ENCODE results near the gene CRHR2. TPM values are rescaled to one million over a fixed set of nuclear protein-coding genes. Genes with fewer than 3 reads are reported as not detected.

Gene CRHR2
- total and polyA plus RNA-seq, 12 donors = under 0.01 to 0.03 TPM; not detected in 10

DNA sequence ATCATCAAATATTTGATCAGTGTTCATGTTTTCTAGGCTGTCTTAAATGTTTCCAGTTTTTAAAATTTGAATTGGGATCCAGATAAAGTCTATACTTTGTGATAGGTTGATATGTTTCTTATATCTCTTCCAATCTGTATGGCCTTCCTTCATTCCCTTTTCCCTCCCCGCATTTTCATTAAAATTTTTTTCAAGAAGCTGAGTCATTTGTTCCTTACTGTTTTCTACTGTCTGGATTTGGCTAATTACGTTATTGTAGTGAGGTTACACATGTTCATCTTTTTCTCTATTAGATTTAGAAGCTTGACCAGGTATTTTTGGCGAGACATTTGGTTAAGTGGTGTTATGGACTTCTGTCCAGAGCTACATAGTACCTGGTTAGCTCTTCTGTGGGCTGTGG is 76.4 kb downstream of the CRHR2 start:
- Histone ChIP-seq H3K9me3 (replicated peaks in 1 of 3) (no peaks in the 10 kb centered on the region), H3K27ac (no peak overlapping the region), H3K27me3 (no peaks in the 10 kb centered on the region), H3K4me3 (no peak overlapping the region), H3K4me1 (replicated peaks in 1 of 2) (no peaks in the 10 kb centered on the region), H3K36me3 (replicated peaks in 1 of 2) (peaks cover 0 to 77% of the 10 kb centered on the region in 2 donors)
- intact Hi-C loops (cut with DNase I) = no loop called here
- 79 to 96% (median 91%) methylated on average over 3 of the region's 3 CpGs for WGBS, 4 donors
- no peak for DNase-seq
- TF ChIP-seq, protein P1, sequence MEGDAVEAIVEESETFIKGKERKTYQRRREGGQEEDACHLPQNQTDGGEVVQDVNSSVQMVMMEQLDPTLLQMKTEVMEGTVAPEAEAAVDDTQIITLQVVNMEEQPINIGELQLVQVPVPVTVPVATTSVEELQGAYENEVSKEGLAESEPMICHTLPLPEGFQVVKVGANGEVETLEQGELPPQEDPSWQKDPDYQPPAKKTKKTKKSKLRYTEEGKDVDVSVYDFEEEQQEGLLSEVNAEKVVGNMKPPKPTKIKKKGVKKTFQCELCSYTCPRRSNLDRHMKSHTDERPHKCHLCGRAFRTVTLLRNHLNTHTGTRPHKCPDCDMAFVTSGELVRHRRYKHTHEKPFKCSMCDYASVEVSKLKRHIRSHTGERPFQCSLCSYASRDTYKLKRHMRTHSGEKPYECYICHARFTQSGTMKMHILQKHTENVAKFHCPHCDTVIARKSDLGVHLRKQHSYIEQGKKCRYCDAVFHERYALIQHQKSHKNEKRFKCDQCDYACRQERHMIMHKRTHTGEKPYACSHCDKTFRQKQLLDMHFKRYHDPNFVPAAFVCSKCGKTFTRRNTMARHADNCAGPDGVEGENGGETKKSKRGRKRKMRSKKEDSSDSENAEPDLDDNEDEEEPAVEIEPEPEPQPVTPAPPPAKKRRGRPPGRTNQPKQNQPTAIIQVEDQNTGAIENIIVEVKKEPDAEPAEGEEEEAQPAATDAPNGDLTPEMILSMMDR (IDR thresholded peaks at IDR 0.05) = no peak
- no peak for TF ChIP-seq POLR2A (IDR thresholded peaks at IDR 0.05)

DNA sequence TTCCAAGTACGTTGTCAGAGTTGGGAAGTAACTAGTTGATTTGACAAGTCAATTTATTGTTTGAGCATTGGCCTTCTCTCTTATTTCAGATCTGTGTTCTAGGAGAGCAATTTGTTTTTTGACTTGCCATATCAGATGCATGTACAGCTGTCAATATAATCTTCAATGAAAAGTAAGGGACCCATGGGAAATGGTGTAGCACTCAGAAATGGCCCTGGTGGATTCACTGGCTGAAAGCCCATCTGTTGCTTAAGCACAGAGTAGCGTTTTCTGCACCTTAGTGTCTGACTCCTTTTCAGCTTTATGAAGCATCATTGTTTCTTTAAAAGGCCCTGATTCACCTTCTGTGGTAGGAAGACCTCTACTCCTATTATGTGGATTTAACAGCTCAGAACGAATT is 77.4 kb downstream of the CRHR2 start:
- Histone ChIP-seq H3K9me3 (replicated peaks in 1 of 3) (no peaks in the 10 kb centered on the region), H3K27me3 (no peaks in the 10 kb centered on the region), H3K4me1 (replicated peaks in 1 of 2) (no peaks in the 10 kb centered on the region), H3K36me3 (replicated peaks in 1 of 2) (peaks cover 0 to 78% of the 10 kb centered on the region in 2 donors), H3K4me3 (no peak overlapping the region), H3K27ac (no peak overlapping the region)
- DNase-seq = no peak
- TF ChIP-seq, protein P1 (IDR thresholded peaks at IDR 0.05) = no peak
- no peak for TF ChIP-seq POLR2A (IDR thresholded peaks at IDR 0.05)
- WGBS, 4 donors = 84 to 89% (median 88%) methylated on average over 3 of the region's 3 CpGs
- intact Hi-C loops (cut with DNase I) = no loop called here

Other genes starting within 250 kb of the CRHR2 start
- 10 to 100 TPM in 1 of 9 donors, 1 to 10 TPM in 8; 3.6 to 11.2 (median 6.9) TPM for gene NOD1, start 203.7 kb downstream of the CRHR2 start, total RNA-seq
- 10 to 100 TPM in 2 of 3 donors, 1 to 10 TPM in 1; 5.0 to 18.0 (median 10.9) TPM for gene NOD1, start 203.7 kb downstream of the CRHR2 start, polyA plus RNA-seq
- gene GGCT, start 177.6 kb downstream of the CRHR2 start, total RNA-seq = 10 to 100 TPM; 18.6 to 62.6 (median 34.8) TPM
- gene GGCT, start 177.6 kb downstream of the CRHR2 start, polyA plus RNA-seq = 10 to 100 TPM; 58.3 to 67.8 (median 58.5) TPM
- gene GARS1, start 87.6 kb downstream of the CRHR2 start, total RNA-seq = 100 to 1,000 TPM in 1 of 9 donors, 10 to 100 TPM in 8; 36.3 to 120 (median 67.6) TPM
- 100 to 1,000 TPM in 1 of 3 donors, 10 to 100 TPM in 2; 54.1 to 188 (median 76.9) TPM for gene GARS1, start 87.6 kb downstream of the CRHR2 start, polyA plus RNA-seq
- gene INMT, start 69.7 kb upstream of the CRHR2 start, total RNA-seq = 100 to 1,000 TPM in 8 of 9 donors, 10 to 100 TPM in 1; 12.2 to 392 (median 164) TPM
- 100 to 1,000 TPM in 1 of 3 donors, 10 to 100 TPM in 2; 37.2 to 174 (median 68.6) TPM for gene INMT, start 69.7 kb upstream of the CRHR2 start, polyA plus RNA-seq
- gene MINDY4, start 89.0 kb upstream of the CRHR2 start, total RNA-seq = 10 to 100 TPM in 3 of 9 donors, 1 to 10 TPM in 6; 4.8 to 19.9 (median 7.7) TPM
- 1 to 10 TPM; 5.7 to 7.3 (median 6.8) TPM for gene MINDY4, start 89.0 kb upstream of the CRHR2 start, polyA plus RNA-seq
- 10 to 100 TPM in 8 of 9 donors, 1 to 10 TPM in 1; 7.6 to 57.8 (median 43.4) TPM for gene AQP1, start 229.4 kb upstream of the CRHR2 start, total RNA-seq
- 10 to 100 TPM; 17.6 to 77.4 (median 23.9) TPM for gene AQP1, start 229.4 kb upstream of the CRHR2 start, polyA plus RNA-seq